OCI-LY7 (cell line): Measurements from ENCODE around the gene AGRN.

Source experiments
- CTCF ChIP-seq: fragments of 200-600 bp; sonication (generic); conservative IDR thresholded peaks from 2 replicates; pipeline ENCODE4 v1.5.1; 2014; ENCODE audit warnings: mild to moderate bottlenecking, antibody characterized with exemption, low read length, moderate library complexity, mixed read lengths
- EZH2phosphoT487 ChIP-seq: fragments of 200-600 bp; sonication (generic); IDR thresholded peaks from 2 replicates; pipeline ENCODE4 v1.6.1; 2018; ENCODE audit warnings: low read depth, borderline replicate concordance, mild to moderate bottlenecking, mixed run types, antibody characterized with exemption, low read length, moderate library complexity, mixed read lengths

- TF ChIP-seq CTCF (no peak), EZH2phosphoT487 (no peak)
Measured at GRCh38 chr1:1034439-1034781, 14.5 kb downstream of the AGRN start.
